Common myeloid progenitor, CD34-positive (primary cell): ENCODE data around the gene SMPD3.

Experiments
- CTCF ChIA-PET: fragments of 350-600 bp; sonication (Branson Sonifier 250); formaldehyde crosslinking; loops from one replicate; lab custom pipeline; 2021; ENCODE audit warnings: antibody characterized with exemption; lab: Charles Lee
- POLR2A ChIA-PET: fragments of 350-600 bp; sonication (Branson Sonifier 250); formaldehyde crosslinking; loops from one replicate; lab custom pipeline; 2021; ENCODE audit warnings: antibody characterized with exemption; lab: Charles Lee
- DNase-seq, 3 donors: peaks; one replicate each; pipeline versions ENCODE4 v3.0.0 to v3.0.0-alpha.2; 2013
- H3K27ac ChIP-seq, 2 experiments: 1 replicate in 1 of 2; 2 replicates in 1 of 2; pipeline ENCODE4 v1.7.0; 2013; ENCODE audit warnings: inconsistent platforms in 2 of 2, low read length in 2 of 2, mild to moderate bottlenecking in 2 of 2, low read depth in 1 of 2, moderate library complexity in 1 of 2; ENCODE audit not compliant: severe bottlenecking in 2 of 2, insufficient read depth in 1 of 2, poor library complexity in 1 of 2
- H3K27me3 ChIP-seq, 5 experiments: replicated peaks in 2 of 5; 1 replicate in 3 of 5; 2 replicates in 2 of 5; pipeline versions ENCODE4 v1.6.1 to v1.7.0; 2013; ENCODE audit warnings: low read length in 4 of 5, mild to moderate bottlenecking in 2 of 5, moderate library complexity in 2 of 5, inconsistent platforms in 1 of 5; ENCODE audit not compliant: insufficient read depth in 5 of 5, control insufficient read depth in 4 of 5
- H3K36me3 ChIP-seq, 4 experiments: 1 replicate in 2 of 4; 2 replicates in 2 of 4; pipeline versions ENCODE4 v1.6.1 to v1.7.0; 2013; ENCODE audit warnings: low read length in 3 of 4, control low read depth in 1 of 4, mild to moderate bottlenecking in 1 of 4; ENCODE audit not compliant: control insufficient read depth in 4 of 4, insufficient read depth in 4 of 4
- H3K4me1 ChIP-seq, 4 experiments: 1 replicate in 3 of 4; 2 replicates in 1 of 4; pipeline versions ENCODE4 v1.6.1 to v1.7.1; 2013; ENCODE audit warnings: low read length in 3 of 4, mild to moderate bottlenecking in 3 of 4, control low read depth in 1 of 4, inconsistent platforms in 1 of 4, moderate library complexity in 1 of 4; ENCODE audit not compliant: control insufficient read depth in 4 of 4, insufficient read depth in 4 of 4; ENCODE audit errors: control extremely low read depth in 1 of 4
- H3K4me3 ChIP-seq, 7 experiments: 1 replicate in 4 of 7; 2 replicates in 3 of 7; pipeline versions ENCODE4 v1.5.1 to v1.7.0; 2013; ENCODE audit warnings: mild to moderate bottlenecking in 7 of 7, low read length in 6 of 7, moderate library complexity in 6 of 7, inconsistent platforms in 2 of 7, low read depth in 2 of 7, control low read depth in 1 of 7; ENCODE audit not compliant: insufficient read depth in 4 of 7, control insufficient read depth in 1 of 7; ENCODE audit errors: extremely low read depth in 1 of 7
- H3K9me3 ChIP-seq, 5 experiments: 1 replicate in 4 of 5; 2 replicates in 1 of 5; pipeline versions ENCODE4 v1.6.1 to v1.7.1; 2013; ENCODE audit warnings: low read length in 4 of 5, mild to moderate bottlenecking in 2 of 5, inconsistent platforms in 1 of 5, low read depth in 1 of 5, moderate library complexity in 1 of 5; ENCODE audit not compliant: control insufficient read depth in 4 of 5, insufficient read depth in 2 of 5; ENCODE audit errors: control extremely low read depth in 1 of 5
- WGBS: methylation state at CpG from one replicate; pipeline ENCODE4 v1.1.5; 2013; ENCODE audit not compliant: insufficient coverage; 5-methylcytosine and 5-hydroxymethylcytosine counted together

The SMPD3 gene

DNA sequence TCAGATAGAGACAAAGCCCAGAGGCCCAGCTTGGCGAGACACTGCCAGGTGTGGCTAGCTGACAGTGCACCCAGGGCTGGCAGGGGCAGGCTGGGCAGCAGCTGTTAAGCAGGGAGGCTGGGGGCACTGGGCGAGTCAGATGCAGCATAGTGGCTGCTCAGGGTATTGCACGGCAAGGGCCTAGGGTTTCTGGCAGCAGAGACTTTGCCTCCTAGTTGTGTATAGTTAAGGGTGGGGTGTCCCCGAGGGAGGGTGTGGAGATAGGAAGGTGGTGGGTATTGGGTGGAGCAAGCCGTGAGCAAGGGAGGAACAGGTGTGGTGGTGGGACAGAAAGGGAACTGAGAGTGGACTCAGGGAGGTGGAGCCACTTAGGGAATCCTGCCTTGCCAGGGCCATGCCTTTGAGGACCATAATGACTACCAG is 66.0 kb downstream of the SMPD3 start:
- DNase-seq, result peak in 2 of 3 donors; percentile 34 to 46
- Histone ChIP-seq H3K27me3 (no peaks in the 10 kb centered on the region), H3K36me3 (no peaks in the 10 kb centered on the region), H3K27ac (no peak overlapping the region), H3K9me3 (no peaks in the 10 kb centered on the region), H3K4me3 (no peak overlapping the region), H3K4me1 (peaks cover 2 to 44% (median 23%) of the 10 kb centered on the region in 4 experiments)
- CTCF ChIA-PET, result interaction anchor here (0.7 to 1.9 kb wide), 9 partner anchors 12 to 118 kb away, joined by 3 to 17 read pairs (median 4); partner anchors contain the start of gene SLC7A6
- WGBS, result 85% methylated on average over 4 of the region's 5 CpGs
- POLR2A ChIA-PET, result no interaction called here

DNA sequence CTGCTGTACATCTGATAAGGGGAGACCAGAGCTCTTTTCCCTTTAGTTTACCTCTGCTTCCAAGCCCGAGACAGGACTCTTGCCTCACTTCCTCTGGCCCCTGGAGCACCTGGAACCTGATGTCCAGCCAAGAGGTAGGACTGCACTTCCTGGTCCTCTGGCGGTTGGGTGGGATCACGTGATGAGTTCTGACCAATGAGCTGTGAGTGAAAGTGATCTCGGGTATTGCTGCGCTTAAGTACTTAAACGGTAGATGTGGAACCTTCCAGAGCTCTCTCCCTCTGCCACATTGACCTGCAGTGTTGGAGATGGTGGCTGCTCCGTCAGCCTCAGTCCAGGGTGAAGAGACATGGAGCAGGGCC is 67.0 kb downstream of the SMPD3 start:
- CTCF ChIA-PET, result interaction anchor here (0.6 to 1.9 kb wide), 9 partner anchors 9 to 119 kb away, joined by 3 to 17 read pairs (median 4); no protein-coding TSS in a partner anchor
- no peak overlapping the region for H3K4me3 ChIP-seq

DNA sequence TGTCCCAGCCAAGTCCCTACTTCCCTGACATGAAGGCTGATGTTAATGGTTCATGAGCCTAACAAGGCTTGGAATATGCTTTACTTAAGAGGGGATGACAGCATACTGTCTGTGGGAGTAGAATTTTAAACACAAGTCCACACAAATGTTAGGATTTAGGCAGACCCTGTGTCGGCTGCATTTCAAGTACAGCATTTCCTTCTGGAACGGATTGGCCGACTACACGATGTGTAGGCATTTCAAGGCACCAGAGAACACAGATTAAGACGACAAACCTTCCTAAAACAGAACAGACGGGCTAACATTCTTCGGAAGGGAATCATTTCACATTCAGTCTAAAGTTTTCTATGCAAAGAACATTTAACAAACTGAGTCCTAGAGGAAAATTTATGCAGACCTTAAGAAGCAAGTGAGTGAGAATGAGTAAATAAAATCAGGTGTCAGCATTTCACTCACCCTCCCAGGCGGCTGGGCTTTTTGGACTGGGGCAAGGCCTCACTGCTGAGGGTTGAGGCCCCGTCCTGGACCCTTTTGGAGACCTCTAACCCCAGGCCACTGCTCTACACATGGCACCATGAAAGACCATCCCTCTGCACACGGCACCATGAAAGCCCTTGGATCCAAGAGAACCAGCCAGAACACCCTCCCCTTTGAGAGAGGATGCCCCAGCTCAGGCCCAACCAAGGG is 67.5 kb downstream of the SMPD3 start:
- no peaks in the 10 kb centered on the region for H3K27me3 ChIP-seq
- H3K36me3 ChIP-seq, result no peaks in the 10 kb centered on the region
- ChIA-PET POLR2A (no interaction called here), CTCF (interaction anchor here (0.8 to 1.9 kb wide), 7 partner anchors 8 to 119 kb away, joined by 3 to 17 read pairs (median 5); no protein-coding TSS in a partner anchor)
- H3K9me3 ChIP-seq, result no peaks in the 10 kb centered on the region
- WGBS, result 97% methylated on average over 9 of the region's 10 CpGs
- H3K27ac ChIP-seq, result no peak overlapping the region
- no peak overlapping the region for H3K4me3 ChIP-seq
- peaks cover 2 to 44% (median 23%) of the 10 kb centered on the region in 4 experiments for H3K4me1 ChIP-seq
- DNase-seq, result no peak

More for the DNA sequence above, 67.0 kb downstream of the SMPD3 start:
- DNase-seq, result no peak
- H3K4me1 ChIP-seq, result peaks cover 2 to 44% (median 23%) of the 10 kb centered on the region in 4 experiments
- no peaks in the 10 kb centered on the region for H3K9me3 ChIP-seq
- H3K27ac ChIP-seq, result no peak overlapping the region
- no peaks in the 10 kb centered on the region for H3K36me3 ChIP-seq
- H3K27me3 ChIP-seq, result no peaks in the 10 kb centered on the region
- POLR2A ChIA-PET, result no interaction called here
- 98% methylated on average over 6 of the region's 7 CpGs for WGBS

DNA sequence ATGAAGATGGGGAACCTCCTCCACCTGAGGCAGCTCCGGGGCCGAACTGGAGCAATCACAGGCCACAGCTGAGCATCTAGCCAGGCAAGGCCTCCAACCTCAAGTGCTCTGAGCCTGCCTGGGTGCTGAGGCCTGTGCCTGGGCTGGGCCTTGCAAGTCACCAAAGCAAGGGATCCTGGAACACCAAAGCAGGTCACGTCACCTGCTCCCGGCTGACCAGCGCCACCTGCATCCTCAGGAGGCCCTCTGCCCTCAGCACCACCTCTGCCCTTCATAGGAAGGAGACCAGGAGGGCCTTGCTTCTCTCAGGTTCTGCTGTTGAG is 68.0 kb downstream of the SMPD3 start:
- no peaks in the 10 kb centered on the region for H3K36me3 ChIP-seq
- H3K4me1 ChIP-seq, result peaks cover 2 to 39% (median 21%) of the 10 kb centered on the region in 4 experiments
- no peaks in the 10 kb centered on the region for H3K27me3 ChIP-seq
- CTCF ChIA-PET, result interaction anchor here (1.0 kb wide), 1 partner anchor 9 kb away, joined by 3 read pairs; no protein-coding TSS in a partner anchor
- H3K9me3 ChIP-seq, result no peaks in the 10 kb centered on the region
- H3K27ac ChIP-seq, result no peak overlapping the region
- H3K4me3 ChIP-seq, result no peak overlapping the region
- WGBS, result 93% methylated on average over 3 of the region's 5 CpGs
- POLR2A ChIA-PET, result no interaction called here
- no peak for DNase-seq

DNA sequence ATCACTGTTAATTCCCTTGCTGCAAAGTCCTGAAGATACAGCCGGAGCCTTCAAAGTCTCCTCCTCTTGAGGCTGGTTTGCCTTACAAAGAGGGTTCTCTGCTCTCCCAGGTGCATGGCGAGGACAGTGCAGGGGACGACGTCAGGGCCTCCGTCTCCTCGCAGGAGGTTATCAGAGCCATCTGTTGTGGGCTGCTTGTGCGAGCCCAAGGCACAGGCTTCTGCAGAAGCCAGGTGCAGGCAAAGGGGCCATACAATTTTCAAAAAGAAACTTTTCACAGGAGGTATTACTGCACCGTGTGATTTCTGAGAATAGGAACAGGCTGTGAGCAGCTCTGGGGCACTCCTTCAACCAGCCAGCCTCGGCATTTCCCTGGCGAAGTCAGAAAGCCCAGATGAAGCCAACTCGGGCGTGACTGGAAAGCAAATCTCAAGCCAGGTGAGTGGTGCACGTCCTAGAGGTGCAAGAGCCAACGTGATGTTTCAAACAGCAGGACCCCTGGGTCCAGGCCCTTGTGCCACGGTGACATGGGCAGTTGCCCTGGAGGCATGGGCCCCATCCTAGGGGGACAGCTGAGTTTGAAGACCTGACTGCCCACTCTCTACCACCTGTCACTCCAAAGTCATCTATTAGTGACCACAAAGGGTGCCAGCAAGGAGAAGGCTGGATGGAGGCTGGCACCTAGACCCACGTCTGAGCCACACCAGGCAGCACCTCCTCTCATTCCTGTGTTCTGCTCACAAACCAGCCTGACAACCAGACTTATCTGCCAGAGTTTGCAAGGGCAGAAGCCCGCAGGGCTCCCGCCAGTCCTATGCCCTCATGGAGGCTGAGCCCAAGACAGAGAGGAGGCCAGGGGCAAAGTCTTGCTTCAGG is 68.6 kb downstream of the SMPD3 start:
- CTCF ChIA-PET, result interaction anchor here (1.0 kb wide), 1 partner anchor 9 kb away, joined by 3 read pairs; no protein-coding TSS in a partner anchor

DNA sequence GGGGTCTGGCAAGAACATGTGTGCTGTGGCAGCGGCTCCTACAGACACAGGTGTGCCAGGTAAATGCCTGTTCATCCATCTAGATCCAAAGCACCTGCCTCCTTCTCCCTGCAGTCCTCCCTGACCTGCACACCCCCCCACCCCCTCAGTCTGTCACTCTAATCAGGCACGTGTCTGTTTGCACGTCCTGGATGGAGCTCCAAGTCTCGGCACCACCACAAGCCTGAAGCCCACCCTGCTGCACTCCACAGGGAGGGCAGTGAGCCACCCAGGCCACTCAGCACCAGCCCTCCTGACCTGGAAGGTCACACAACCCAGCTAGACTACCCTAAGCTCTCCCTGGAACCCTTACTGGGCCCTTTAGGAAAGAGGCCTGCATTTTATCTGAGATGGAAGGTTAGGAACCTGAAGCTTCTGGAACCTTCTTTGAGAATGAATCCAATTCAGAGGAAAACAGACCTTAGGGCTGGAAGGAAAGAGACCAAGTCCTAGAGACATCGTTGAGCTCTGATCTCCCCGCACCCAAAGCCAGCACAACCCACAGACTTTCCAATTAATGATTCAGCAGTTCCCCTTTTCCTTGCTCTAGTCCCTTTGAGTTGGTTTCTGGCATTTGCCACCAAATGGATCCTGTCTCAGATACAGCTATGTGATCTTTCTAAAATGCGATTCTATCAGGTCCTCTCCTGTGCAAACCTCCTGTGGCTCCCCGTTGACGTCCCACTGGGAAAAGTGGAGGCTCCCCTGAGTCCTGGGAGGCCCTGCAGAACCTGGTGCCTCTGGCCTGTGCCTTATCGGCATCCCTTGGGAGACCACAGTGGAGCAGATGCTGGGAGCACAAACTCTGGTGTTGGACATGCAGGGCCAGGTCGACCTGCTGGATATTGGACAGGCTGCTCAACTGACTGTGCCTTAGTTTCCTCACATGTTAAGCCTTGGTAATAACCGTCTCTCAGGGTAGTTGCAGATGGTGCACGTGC is 69.6 kb downstream of the SMPD3 start:
- Histone ChIP-seq H3K4me1 (peaks cover 2 to 24% (median 11%) of the 10 kb centered on the region in 4 experiments), H3K27ac (no peak overlapping the region), H3K9me3 (no peaks in the 10 kb centered on the region), H3K27me3 (no peaks in the 10 kb centered on the region), H3K4me3 (no peak overlapping the region), H3K36me3 (no peaks in the 10 kb centered on the region)
- 73% methylated on average over 13 of the region's 13 CpGs for WGBS
- ChIA-PET CTCF (interaction anchor here (0.7 to 2.1 kb wide), 8 partner anchors 9 to 131 kb away, joined by 3 to 8 read pairs (median 4); no protein-coding TSS in a partner anchor), POLR2A (interaction anchor here (0.6 to 0.9 kb wide), 3 partner anchors 9 to 38 kb away, joined by 3 read pairs; no protein-coding TSS in a partner anchor)
- peak in 2 of 3 donors; percentile 34 to 47 for DNase-seq

More for the DNA sequence above, 68.6 kb downstream of the SMPD3 start:
- 91% methylated on average over 17 of the region's 18 CpGs for WGBS
- H3K4me3 ChIP-seq, result no peak overlapping the region
- no peak overlapping the region for H3K27ac ChIP-seq
- DNase-seq, result peak in 2 of 3 donors; percentile 25 to 55
- no peaks in the 10 kb centered on the region for H3K36me3 ChIP-seq
- POLR2A ChIA-PET, result no interaction called here
- H3K27me3 ChIP-seq, result no peaks in the 10 kb centered on the region
- no peaks in the 10 kb centered on the region for H3K9me3 ChIP-seq
- peaks cover 2 to 33% (median 15%) of the 10 kb centered on the region in 4 experiments for H3K4me1 ChIP-seq
